ENCODE measurements around the gene BOC.

DNA sequence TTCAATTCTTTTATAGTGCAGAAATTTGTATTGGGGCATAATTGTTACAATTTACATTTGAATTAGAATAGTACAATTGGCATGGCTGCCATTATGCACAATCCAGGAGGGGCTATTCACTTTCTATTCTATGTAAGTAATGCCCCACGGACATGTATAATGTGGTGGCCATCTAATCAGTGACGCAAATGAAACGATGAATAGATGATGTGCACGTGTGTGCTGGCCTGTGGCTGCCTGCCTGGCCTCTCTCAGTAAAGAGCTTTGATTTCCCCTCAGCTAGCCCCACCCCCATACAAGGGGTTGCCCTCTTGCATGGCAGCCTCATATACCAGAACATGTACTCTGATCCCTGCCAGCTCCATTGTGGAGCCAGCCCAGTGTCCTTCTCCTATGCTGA is 86.5 kb downstream of the BOC start:
- no peak for TF ChIP-seq POLR2A (IDR thresholded peaks at IDR 0.05)
- TF ChIP-seq, protein P1, sequence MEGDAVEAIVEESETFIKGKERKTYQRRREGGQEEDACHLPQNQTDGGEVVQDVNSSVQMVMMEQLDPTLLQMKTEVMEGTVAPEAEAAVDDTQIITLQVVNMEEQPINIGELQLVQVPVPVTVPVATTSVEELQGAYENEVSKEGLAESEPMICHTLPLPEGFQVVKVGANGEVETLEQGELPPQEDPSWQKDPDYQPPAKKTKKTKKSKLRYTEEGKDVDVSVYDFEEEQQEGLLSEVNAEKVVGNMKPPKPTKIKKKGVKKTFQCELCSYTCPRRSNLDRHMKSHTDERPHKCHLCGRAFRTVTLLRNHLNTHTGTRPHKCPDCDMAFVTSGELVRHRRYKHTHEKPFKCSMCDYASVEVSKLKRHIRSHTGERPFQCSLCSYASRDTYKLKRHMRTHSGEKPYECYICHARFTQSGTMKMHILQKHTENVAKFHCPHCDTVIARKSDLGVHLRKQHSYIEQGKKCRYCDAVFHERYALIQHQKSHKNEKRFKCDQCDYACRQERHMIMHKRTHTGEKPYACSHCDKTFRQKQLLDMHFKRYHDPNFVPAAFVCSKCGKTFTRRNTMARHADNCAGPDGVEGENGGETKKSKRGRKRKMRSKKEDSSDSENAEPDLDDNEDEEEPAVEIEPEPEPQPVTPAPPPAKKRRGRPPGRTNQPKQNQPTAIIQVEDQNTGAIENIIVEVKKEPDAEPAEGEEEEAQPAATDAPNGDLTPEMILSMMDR (IDR thresholded peaks at IDR 0.05), result no peak
